Gastrocnemius medialis (tissue), 4 donors: ENCODE results near the gene PBXIP1.

Experiments
- CTCF ChIP-seq, 5 experiments: fragments of 450-650 bp in 3 of 5; fragments of 200-600 bp in 2 of 5; sonication (generic) in 2 of 5; IDR thresholded peaks in 4 of 5; conservative IDR thresholded peaks in 1 of 5; 1 replicate in 4 of 5; 2 replicates in 1 of 5; pipeline ENCODE4 v1.5.1; 2016 to 2019; ENCODE audit warnings: antibody characterized with exemption in 5 of 5, mild to moderate bottlenecking in 3 of 5, moderate library complexity in 3 of 5
- POLR2A ChIP-seq, 2 donors: fragments of 450-650 bp; IDR thresholded peaks; one replicate each; pipeline ENCODE4 v1.6.1; 2017; ENCODE audit warnings: antibody characterized with exemption in 2 of 2, mild to moderate bottlenecking in 2 of 2, moderate library complexity in 2 of 2

- TF ChIP-seq POLR2A (IDR thresholded peaks at IDR 0.05): no peak
- TF ChIP-seq CTCF (IDR thresholded peaks at IDR 0.05 in 4 of 5, conservative IDR thresholded peaks at IDR 0.05 in 1 of 5): no peak
Observed at GRCh38 chr1:154913273-154913672, 42.6 kb downstream of the PBXIP1 start.
